ENCODE measurements around the gene C10orf67.
A peak's percentile ranks its signal among the peaks of the same experiment; 100 is the strongest.

The C10orf67 gene

DNA sequence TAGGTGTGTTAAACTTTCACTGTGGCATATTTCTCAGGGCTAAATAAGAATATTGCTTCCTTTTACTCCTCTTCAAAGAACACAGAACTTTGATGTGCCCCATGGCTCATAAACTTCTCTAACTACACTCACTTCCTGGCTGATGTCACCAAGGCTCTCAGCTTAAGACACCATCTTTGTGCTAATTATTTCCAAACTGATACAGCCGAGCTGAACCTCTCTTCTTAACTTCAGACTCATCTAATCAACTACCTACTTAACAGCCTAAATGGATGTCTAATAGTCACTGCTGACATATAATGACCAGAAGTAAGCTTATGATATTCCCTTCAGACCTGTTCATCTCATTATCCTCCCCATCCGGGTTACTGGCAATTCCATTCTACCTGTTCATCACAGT, 3.6 kb downstream of the C10orf67 start:
- no peaks in the 10 kb centered on the region for H3K27me3 ChIP-seq (ENCODE audit: insufficient read depth, low read length)
- H3K4me1 ChIP-seq (ENCODE audit: control insufficient read depth, insufficient read depth, low read length, unreplicated experiment) = peaks cover 8% of the 10 kb centered on the region
- no peak overlapping the region for H2AFZ ChIP-seq (ENCODE audit: low read length, unreplicated experiment)
- no peaks in the 10 kb centered on the region for H3K36me3 ChIP-seq (ENCODE audit: insufficient read depth, low read length)
- no peaks in the 10 kb centered on the region for H3K79me2 ChIP-seq (ENCODE audit: control insufficient read depth, insufficient read depth, low read length, unreplicated experiment)
- H3K4me3 ChIP-seq (ENCODE audit: low read depth, low read length) = no peak overlapping the region
- no peak overlapping the region for H3K27ac ChIP-seq (ENCODE audit: low read depth, low read length)

DNA sequence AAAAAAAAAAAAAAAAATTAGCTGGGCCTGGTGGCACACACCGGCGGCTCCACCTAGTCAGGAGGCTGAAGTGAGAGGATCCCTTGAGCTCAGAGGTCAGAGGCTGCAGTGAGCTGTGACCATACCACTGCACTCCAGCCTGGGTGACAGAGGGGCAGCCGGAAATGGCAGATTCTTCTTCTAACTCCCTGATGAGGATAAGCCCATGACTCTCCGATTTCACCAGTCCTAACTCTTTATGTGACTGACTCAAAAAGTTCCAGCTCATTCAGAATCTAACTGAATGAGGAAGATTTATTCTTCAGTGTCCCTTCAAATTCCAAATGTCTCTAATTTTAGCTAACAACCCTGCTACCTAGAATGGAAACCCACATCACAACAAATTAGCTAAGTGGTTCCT, 4.2 kb downstream of the C10orf67 start:
- H3K4me3 ChIP-seq (ENCODE audit: low read depth, low read length) = no peak overlapping the region
- H2AFZ ChIP-seq (ENCODE audit: low read length, unreplicated experiment) = no peak overlapping the region
- no peaks in the 10 kb centered on the region for H3K79me2 ChIP-seq (ENCODE audit: control insufficient read depth, insufficient read depth, low read length, unreplicated experiment)
- peaks cover 3% of the 10 kb centered on the region for H3K4me1 ChIP-seq (ENCODE audit: control insufficient read depth, insufficient read depth, low read length, unreplicated experiment)
- no peak overlapping the region for H3K27ac ChIP-seq (ENCODE audit: low read depth, low read length)
- H3K27me3 ChIP-seq (ENCODE audit: insufficient read depth, low read length) = no peaks in the 10 kb centered on the region
- no peaks in the 10 kb centered on the region for H3K36me3 ChIP-seq (ENCODE audit: insufficient read depth, low read length)

- H3K36me3 ChIP-seq (ENCODE audit: insufficient read depth, low read length) = no peaks in the 10 kb centered on the region
- H3K4me3 ChIP-seq (ENCODE audit: low read depth, low read length) = no peak overlapping the region
- H3K27me3 ChIP-seq (ENCODE audit: insufficient read depth, low read length) = no peaks in the 10 kb centered on the region
- no peak overlapping the region for H3K27ac ChIP-seq (ENCODE audit: low read depth, low read length)
- no peaks in the 10 kb centered on the region for H3K79me2 ChIP-seq (ENCODE audit: control insufficient read depth, insufficient read depth, low read length, unreplicated experiment)
- H2AFZ ChIP-seq (ENCODE audit: low read length, unreplicated experiment) = no peak overlapping the region
- H3K4me1 ChIP-seq (ENCODE audit: control insufficient read depth, insufficient read depth, low read length, unreplicated experiment) = no peaks in the 10 kb centered on the region
Measured at GRCh38 chr10:23338886-23339285, 5.7 kb downstream of the C10orf67 start.

DNA sequence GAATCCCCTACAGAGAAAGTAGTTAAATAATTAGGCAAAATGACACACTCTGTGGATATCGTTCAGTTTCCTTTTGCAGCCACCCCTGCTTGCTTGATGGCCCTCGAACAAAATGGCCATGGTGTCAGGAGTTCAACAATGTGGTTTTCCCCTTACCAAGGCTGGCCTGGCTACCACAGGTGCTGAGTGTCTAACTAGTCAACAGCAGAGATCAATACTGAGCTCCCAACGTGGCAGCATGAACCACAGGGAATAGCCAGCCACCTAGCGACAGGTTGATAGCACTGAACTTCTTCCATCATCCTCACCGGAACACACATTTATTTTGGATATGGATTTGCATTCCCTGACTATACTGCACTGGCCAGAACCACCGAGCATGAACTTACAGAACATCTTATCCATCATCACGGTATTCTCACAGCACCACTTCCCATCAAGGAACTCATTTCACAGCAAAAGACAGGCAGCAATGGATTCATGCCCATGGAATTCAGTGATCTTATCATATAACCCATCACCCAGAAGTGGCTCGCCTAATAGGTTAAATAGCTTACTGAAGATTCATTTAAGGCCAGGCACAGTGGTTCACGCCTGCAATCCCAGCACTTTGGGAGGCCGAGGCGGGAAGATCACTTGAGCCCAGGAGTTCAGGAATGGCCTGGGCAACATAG, 6.3 kb downstream of the C10orf67 start:
- H3K27ac ChIP-seq (ENCODE audit: low read depth, low read length) = no peak overlapping the region
- no peak overlapping the region for H2AFZ ChIP-seq (ENCODE audit: low read length, unreplicated experiment)
- no peaks in the 10 kb centered on the region for H3K4me1 ChIP-seq (ENCODE audit: control insufficient read depth, insufficient read depth, low read length, unreplicated experiment)
- no peaks in the 10 kb centered on the region for H3K79me2 ChIP-seq (ENCODE audit: control insufficient read depth, insufficient read depth, low read length, unreplicated experiment)
- H3K36me3 ChIP-seq (ENCODE audit: insufficient read depth, low read length) = no peaks in the 10 kb centered on the region
- H3K27me3 ChIP-seq (ENCODE audit: insufficient read depth, low read length) = no peaks in the 10 kb centered on the region
- H3K4me3 ChIP-seq (ENCODE audit: low read depth, low read length) = no peak overlapping the region

DNA sequence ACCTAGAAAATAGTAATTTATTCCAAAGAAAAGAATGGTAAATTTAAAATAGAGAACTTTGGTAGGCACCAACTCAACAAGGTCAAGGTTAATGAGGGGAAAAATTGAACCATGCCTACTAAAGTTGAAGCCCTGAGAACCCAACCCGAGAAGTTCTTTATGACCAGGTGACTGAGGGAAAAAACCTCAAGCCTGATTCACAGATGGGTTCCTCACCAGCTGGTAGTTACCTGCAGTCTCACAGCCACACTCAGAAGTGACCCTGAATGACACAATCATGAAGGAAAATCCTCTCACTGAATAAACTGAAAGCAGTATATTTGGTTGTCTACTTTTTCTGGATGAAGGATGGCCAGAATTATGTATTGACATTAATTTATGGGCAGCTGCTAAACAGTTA, 7.0 kb downstream of the C10orf67 start:
- no peak overlapping the region for H3K27ac ChIP-seq (ENCODE audit: low read depth, low read length)
- H3K4me1 ChIP-seq (ENCODE audit: control insufficient read depth, insufficient read depth, low read length, unreplicated experiment) = no peaks in the 10 kb centered on the region
- no peaks in the 10 kb centered on the region for H3K27me3 ChIP-seq (ENCODE audit: insufficient read depth, low read length)
- no peak overlapping the region for H2AFZ ChIP-seq (ENCODE audit: low read length, unreplicated experiment)
- no peaks in the 10 kb centered on the region for H3K79me2 ChIP-seq (ENCODE audit: control insufficient read depth, insufficient read depth, low read length, unreplicated experiment)
- no peak overlapping the region for H3K4me3 ChIP-seq (ENCODE audit: low read depth, low read length)
- H3K36me3 ChIP-seq (ENCODE audit: insufficient read depth, low read length) = no peaks in the 10 kb centered on the region

GRCh38 chr10:23331567-23332301, 12.9 kb downstream of the C10orf67 start:
- H3K4me3 ChIP-seq (ENCODE audit: low read depth, low read length) = no peak overlapping the region
- H3K27ac ChIP-seq (ENCODE audit: low read depth, low read length) = peak overlapping the region; percentile 79
- no peak overlapping the region for H2AFZ ChIP-seq (ENCODE audit: low read length, unreplicated experiment)
- no peaks in the 10 kb centered on the region for H3K79me2 ChIP-seq (ENCODE audit: control insufficient read depth, insufficient read depth, low read length, unreplicated experiment)
- no peaks in the 10 kb centered on the region for H3K27me3 ChIP-seq (ENCODE audit: insufficient read depth, low read length)
- H3K4me1 ChIP-seq (ENCODE audit: control insufficient read depth, insufficient read depth, low read length, unreplicated experiment) = peaks cover 11% of the 10 kb centered on the region
- no peaks in the 10 kb centered on the region for H3K36me3 ChIP-seq (ENCODE audit: insufficient read depth, low read length)

GRCh38 chr10:23330948-23331347, 13.6 kb downstream of the C10orf67 start:
- Histone ChIP-seq H2AFZ (ENCODE audit: low read length, unreplicated experiment) (no peak overlapping the region), H3K27ac (ENCODE audit: low read depth, low read length) (no peak overlapping the region), H3K27me3 (ENCODE audit: insufficient read depth, low read length) (no peaks in the 10 kb centered on the region), H3K4me1 (ENCODE audit: control insufficient read depth, insufficient read depth, low read length, unreplicated experiment) (peaks cover 11% of the 10 kb centered on the region), H3K4me3 (ENCODE audit: low read depth, low read length) (no peak overlapping the region), H3K79me2 (ENCODE audit: control insufficient read depth, insufficient read depth, low read length, unreplicated experiment) (no peaks in the 10 kb centered on the region), H3K36me3 (ENCODE audit: insufficient read depth, low read length) (no peaks in the 10 kb centered on the region)

- Histone ChIP-seq H2AFZ (ENCODE audit: low read length, unreplicated experiment) (no peak overlapping the region), H3K27me3 (ENCODE audit: insufficient read depth, low read length) (no peaks in the 10 kb centered on the region), H3K36me3 (ENCODE audit: insufficient read depth, low read length) (no peaks in the 10 kb centered on the region), H3K4me1 (ENCODE audit: control insufficient read depth, insufficient read depth, low read length, unreplicated experiment) (peaks cover 3% of the 10 kb centered on the region), H3K27ac (ENCODE audit: low read depth, low read length) (no peak overlapping the region), H3K4me3 (ENCODE audit: low read depth, low read length) (no peak overlapping the region), H3K79me2 (ENCODE audit: control insufficient read depth, insufficient read depth, low read length, unreplicated experiment) (no peaks in the 10 kb centered on the region)
Measured at GRCh38 chr10:23326544-23327307, 17.9 kb downstream of the C10orf67 start.

GRCh38 chr10:23325132-23325531, 19.5 kb downstream of the C10orf67 start:
- Histone ChIP-seq H2AFZ (ENCODE audit: low read length, unreplicated experiment) (no peak overlapping the region), H3K36me3 (ENCODE audit: insufficient read depth, low read length) (no peaks in the 10 kb centered on the region), H3K4me1 (ENCODE audit: control insufficient read depth, insufficient read depth, low read length, unreplicated experiment) (no peaks in the 10 kb centered on the region), H3K79me2 (ENCODE audit: control insufficient read depth, insufficient read depth, low read length, unreplicated experiment) (no peaks in the 10 kb centered on the region), H3K27me3 (ENCODE audit: insufficient read depth, low read length) (no peaks in the 10 kb centered on the region), H3K27ac (ENCODE audit: low read depth, low read length) (no peak overlapping the region), H3K4me3 (ENCODE audit: low read depth, low read length) (no peak overlapping the region)

GRCh38 chr10:23324351-23324750, 20.2 kb downstream of the C10orf67 start:
- Histone ChIP-seq H3K27ac (ENCODE audit: low read depth, low read length) (no peak overlapping the region), H3K27me3 (ENCODE audit: insufficient read depth, low read length) (no peaks in the 10 kb centered on the region), H3K4me1 (ENCODE audit: control insufficient read depth, insufficient read depth, low read length, unreplicated experiment) (no peaks in the 10 kb centered on the region), H3K4me3 (ENCODE audit: low read depth, low read length) (no peak overlapping the region), H3K79me2 (ENCODE audit: control insufficient read depth, insufficient read depth, low read length, unreplicated experiment) (no peaks in the 10 kb centered on the region), H2AFZ (ENCODE audit: low read length, unreplicated experiment) (no peak overlapping the region), H3K36me3 (ENCODE audit: insufficient read depth, low read length) (no peaks in the 10 kb centered on the region)

Data from ACC112 (cell line).